Mammary microvascular endothelial cell (primary cell): ENCODE results near the gene PAGE4. TPM values are rescaled to one million over a fixed set of nuclear protein-coding genes. Genes with fewer than 3 reads are reported as not detected.

ENCODE experiments used
- total RNA-seq: library from RNA; depleted of rRNA; stranded (reverse); fragments of >200 nt; gene quantifications from 2 replicates; pipeline ENCODE4 v1.2.3, GENCODE V29; 2015

PAGE4 gene
- total RNA-seq, result not detected in 2 replicates

GRCh38 chrX:49829016-49829415 lies at the start of gene PAGE4:
TSS of gene PAGE4 (plus strand) at chrX:49829303. CDS start at chrX:49830429, 1,126 bp downstream.

GRCh38 chrX:49878834-49879655 lies 49.9 kb downstream of the PAGE4 start, which contains the start of gene USP27X:
TSS of gene USP27X (plus strand) at chrX:49879484. CDS start at chrX:49880308, 824 bp downstream.

Other genes starting within 250 kb of the PAGE4 start
- not detected in 2 replicates for gene GAGE12H, start 249.4 kb upstream of the PAGE4 start, total RNA-seq
- gene GAGE2A, start 239.8 kb upstream of the PAGE4 start, total RNA-seq, result not detected in 2 replicates
- gene GAGE1, start 230.3 kb upstream of the PAGE4 start, total RNA-seq, result not detected in 2 replicates
- not detected in 2 replicates for gene PAGE1, start 133.3 kb upstream of the PAGE4 start, total RNA-seq
- gene USP27X, start 50.2 kb downstream of the PAGE4 start, total RNA-seq, result 1.1 and 2.5 TPM in 2 replicates
- 5.1 and 7.3 TPM in 2 replicates for gene CLCN5, start 93.3 kb downstream of the PAGE4 start, total RNA-seq